ENCODE data around the gene NSDHL.

The NSDHL gene

GRCh38 chrX:152845618-152846240 lies 14.9 kb downstream of the NSDHL start:
- no peak for DNase-seq

DNA sequence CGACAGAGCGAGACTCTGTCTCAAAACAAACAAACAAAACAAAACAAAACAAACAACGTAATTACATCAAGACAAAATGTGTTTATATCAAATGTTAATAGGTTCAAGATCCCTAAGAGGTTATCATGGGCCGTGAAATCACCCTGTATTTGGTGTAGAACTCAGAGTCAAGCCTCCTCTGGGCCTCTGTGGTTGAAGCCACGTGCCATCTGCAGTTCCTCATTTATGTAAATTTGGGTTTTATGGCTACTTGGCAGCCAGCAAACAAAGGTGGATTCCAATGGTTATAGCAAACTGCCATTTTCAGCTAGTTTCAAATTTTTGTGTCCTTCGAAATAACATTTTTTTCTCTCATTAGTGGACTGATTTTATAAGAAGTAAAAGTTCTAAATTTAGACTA lies 16.4 kb downstream of the NSDHL start:
- DNase-seq = no peak

DNA sequence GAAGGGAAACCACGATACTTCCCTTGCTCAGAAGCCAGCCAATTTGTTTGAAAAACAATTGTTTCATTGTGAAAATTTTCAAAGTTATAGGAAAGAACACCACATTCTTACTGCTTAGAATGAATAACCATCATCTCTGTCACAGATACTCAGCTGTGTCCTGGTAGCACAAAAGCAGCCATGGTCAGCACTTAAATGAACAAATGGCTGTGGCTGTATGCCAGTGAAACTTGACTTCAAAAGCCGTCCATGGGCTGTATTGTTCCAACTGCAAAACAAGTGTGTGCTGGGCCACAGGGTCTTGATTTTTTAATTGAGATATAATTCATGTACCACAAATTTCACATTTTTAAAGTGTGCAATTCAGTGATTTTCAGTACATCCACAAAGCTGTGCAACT lies 19.6 kb downstream of the NSDHL start:
- DNase-seq = no peak

GRCh38 chrX:152853986-152854385 lies 23.1 kb downstream of the NSDHL start:
- DNase-seq = no peak

DNA sequence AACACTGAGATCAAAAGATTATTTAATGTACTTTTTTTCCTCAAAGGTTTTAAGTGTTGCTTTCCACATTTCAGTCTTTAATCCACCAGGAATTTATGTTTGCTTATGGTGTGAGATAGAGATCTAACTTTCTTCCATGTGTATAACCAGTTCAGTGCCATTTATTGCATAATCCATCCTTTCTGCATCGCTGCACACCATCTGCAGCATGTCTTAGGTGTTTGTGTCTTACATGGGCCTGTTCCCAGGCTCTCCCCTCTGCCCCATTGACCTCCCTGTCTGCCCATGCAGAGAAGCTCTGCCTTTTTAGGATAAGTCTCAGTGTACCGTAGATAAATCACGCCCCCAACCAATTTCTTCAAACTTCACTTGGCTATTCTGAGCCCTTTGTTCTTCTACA lies 30.3 kb downstream of the NSDHL start:
- no peak for DNase-seq

- no peak for DNase-seq
These were observed 31.0 kb downstream of the NSDHL start for GRCh38 chrX:152861826-152862225.

- no peak for DNase-seq
These were observed 34.5 kb downstream of the NSDHL start for GRCh38 chrX:152865232-152865920.

DNA sequence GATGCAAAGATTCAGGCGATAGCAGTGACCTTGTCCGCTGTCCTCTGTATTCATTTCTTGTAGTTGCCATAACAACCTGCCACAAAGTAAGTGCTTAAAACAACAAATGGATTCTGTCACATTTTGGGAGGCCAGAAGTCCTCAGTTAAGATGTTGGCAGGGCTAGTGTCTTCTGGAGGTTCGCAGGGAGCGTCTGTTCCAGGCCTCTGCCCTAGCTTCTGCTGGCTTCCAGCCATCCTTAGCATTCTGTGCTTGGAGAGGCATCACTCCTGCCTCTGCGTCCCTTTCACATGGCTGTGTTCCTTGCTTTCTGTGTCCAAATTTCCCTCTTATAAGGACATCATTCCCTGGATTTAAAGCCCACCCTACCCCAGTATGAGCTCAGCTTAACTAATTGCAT lies 35.5 kb downstream of the NSDHL start:
- DNase-seq = no peak

DNA sequence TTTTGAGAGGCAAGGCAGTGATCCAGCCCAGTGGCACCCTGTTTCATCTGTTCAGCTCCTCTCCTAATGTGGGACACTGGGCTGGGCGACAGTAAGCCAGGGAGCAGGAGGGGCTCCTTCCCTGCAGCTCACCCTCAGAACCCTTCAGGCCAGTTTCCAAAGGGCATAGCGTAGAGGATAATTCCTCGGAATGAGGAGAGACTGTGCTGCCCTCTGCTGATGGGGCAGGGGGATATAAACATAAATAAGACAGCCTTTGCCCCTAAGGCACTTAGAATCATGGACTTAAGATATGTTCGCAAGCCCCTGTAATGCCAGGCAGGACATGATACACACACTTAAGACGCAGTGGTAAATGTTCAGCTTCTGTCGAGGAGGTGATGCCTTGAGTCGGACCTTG lies 39.1 kb downstream of the NSDHL start:
- DNase-seq = no peak

- no peak for DNase-seq
These were observed 40.4 kb downstream of the NSDHL start for GRCh38 chrX:152871260-152871659.

- DNase-seq = no peak
These were observed 41.7 kb downstream of the NSDHL start for GRCh38 chrX:152872522-152872921.

- no peak for DNase-seq
These were observed 42.5 kb downstream of the NSDHL start for GRCh38 chrX:152873361-152873760.

- DNase-seq = no peak
These were observed 46.3 kb downstream of the NSDHL start for GRCh38 chrX:152876931-152877840.

GRCh38 chrX:152878976-152879755 lies 48.3 kb downstream of the NSDHL start:
- DNase-seq = peak; percentile 70

DNA sequence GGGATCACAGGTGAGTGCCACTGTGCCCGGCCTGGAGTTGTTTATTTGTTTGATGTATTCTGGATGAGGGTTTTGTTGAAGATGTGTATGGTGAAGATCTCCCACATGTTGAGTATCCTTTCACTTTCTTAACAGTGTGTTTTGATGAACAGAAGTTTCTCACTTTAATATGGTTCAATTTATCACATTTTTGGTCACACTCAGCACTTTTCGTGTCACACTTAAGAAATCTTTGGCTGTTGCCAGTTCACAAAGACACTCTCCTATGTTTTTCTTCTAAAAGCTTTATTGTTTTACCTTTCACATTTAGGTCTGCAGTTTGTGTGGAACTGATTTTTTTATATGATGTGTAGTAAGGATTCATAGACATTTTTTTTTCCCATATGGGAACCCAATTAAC lies 50.4 kb downstream of the NSDHL start:
- DNase-seq = no peak

DNA sequence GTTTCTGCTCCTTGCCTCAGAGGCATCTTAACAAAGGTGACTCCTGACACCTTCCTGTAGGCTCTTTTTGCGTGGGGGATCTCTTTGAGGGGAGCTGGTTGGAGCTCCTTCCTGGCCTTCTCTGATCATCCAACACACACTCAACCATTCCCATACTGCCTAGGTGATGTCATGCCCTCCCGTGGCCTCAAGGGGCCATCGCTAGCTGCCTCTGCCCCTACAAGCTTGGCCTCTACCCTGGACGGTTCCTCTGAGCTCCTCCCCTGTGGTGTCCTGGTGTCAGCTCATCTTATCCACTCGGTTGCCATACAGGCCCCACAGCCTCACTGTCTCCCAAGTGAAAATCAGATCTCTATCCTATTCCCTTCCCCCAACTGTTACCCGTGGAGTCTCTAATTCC lies 53.3 kb downstream of the NSDHL start:
- no peak for DNase-seq

GRCh38 chrX:152886716-152887115 lies 55.9 kb downstream of the NSDHL start:
- no peak for DNase-seq

GRCh38 chrX:152892499-152892898 lies 61.6 kb downstream of the NSDHL start:
- DNase-seq = no peak

DNA sequence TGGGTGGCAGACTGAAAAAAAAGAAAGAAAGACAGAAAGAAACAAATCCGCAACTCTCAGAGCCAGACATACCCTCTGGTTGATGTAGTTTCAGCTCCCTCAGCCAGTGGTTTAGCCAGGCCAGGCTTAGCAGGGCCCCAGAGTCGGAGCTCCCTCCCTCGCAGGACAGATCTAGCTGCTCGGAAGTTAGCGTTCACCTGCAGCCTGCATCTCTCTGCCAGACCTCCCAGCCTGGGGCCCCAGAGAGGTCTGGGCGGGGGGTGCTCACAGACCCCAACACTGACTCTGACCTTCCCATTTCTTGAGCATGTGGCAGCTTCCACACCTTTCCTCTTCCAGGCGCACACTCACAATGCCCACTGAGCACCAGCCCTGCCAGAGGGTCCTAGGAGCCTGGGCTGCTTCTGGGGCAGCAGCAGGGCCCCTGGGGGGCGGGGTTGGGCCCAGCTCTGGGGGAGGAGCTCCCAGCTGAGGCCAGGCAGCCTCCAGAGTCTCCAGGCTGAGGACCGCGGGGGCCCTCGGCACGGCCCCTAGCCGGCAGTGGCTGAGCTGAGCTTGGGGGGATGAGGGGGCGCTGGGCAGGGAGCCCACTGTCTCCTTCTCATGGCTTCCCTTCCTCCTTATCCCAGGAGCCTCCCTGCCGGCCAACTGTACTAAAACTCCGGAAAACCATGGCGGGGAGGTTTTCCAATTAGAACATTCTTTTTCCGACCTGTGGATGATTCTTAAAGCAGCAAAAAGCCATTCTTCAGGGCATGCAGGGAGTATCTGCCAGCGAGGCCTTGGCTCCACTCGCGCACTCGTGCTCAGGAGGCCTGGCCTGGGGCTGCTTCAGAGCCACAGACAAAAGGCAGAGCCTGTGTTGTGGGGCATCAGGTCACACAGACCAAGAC lies 62.4 kb downstream of the NSDHL start:
- DNase-seq = no peak

DNA sequence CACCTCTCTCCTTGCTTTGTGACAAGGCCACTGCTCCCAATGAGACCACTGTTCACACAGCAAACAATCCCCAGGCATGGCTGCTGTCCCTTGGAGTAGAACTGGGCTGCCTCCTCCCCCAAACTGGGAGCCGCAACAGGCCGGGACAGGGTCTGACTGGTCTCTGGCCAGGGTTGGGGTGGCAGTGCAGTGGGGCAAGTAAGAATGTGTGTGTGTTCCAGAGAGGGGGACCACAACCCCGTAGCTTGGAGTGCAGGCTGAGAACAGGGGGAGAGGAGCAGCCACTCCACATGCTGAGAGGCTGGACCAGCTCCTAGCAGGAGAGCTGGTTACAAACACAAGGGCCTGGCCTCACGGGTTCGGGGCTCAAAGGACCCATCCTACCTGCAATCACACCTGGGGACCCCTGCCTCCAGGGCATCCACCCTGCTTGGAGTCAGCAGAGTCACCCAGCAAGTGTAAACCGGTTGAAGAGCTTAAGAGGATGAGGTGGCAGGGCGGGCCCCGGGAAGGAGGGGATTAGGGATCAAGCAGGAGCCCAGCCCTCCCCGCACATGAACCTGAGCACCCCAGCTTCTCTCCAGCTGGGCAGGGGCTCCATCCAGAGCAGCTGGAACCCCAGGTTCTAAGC lies 63.2 kb downstream of the NSDHL start:
- no peak for DNase-seq

- no peak for DNase-seq
These were observed 64.3 kb downstream of the NSDHL start for GRCh38 chrX:152895121-152895520.
